Stimulated activated CD8-positive, alpha-beta memory T cell treated with anti-CD3 and anti-CD28 coated beads, Interleukin-7, amount 100 ng/mL, for 48 hours (primary cell): ENCODE data around the gene PAX1.

ENCODE experiments used
- DNase-seq, 2 donors: peaks; one replicate each; pipeline ENCODE4 v3.0.0-alpha.2; 2020; ENCODE audit warnings: low read depth in 1 of 2; ENCODE audit errors: extremely low read depth in 1 of 2

The PAX1 gene

DNA sequence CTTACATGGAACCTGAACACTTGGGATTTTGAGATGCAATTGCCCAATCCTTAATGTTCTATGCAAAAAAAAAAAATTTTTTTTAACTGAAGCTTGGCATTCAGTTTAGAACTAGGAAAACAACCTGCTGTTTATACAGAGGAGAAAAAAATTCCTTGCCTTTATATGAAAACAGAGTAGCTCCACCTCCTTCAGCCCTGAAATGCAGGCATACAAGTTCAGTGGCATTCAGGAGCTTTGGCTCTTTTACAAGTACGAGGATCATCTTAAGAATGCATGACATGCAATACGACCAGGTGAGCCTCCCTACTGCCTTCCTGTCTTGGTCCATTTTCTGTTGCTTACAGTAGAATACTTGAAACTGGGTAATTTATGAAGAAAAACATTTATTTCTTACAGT lies 20.4 kb downstream of the PAX1 start:
- no peak for DNase-seq

DNA sequence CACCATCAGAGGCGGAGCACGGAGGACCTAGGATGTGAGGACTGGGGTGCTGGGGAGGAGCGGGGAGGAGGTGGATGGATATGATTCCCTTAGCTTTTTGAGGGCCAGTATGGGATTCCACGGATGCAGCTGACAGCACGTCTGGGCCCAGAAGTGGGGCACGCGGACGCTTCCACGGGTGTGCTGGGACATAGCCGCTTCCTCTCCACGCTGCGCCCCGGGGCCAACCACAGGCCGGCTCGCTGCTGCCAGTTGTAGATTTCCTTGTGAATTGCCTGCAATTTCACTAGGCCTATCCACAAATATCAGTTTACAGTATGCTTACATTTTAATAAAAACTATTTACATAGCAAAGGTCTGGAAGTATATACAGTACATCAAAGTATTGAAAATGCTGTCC lies 23.9 kb downstream of the PAX1 start:
- no peak for DNase-seq

DNA sequence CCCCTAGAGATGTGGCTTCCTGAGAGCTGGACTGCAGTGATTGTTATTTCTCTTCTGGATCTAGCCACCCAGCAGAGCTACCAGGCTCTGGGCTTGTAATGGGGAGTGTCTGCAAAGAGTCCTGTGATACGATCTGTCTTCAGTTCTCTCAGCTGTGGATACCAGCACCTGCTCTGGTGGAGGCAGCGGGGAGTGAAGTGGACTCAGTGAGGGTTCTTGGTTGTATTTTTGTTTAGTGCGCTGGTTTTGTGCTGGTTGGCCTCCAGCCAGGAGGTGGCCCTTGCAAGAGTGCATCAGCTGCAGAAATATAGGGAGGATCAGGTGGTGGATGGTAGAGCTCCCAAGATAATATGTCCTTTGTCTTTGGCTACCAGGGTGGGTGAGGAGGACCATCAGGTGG lies 33.7 kb downstream of the PAX1 start:
- no peak for DNase-seq

DNA sequence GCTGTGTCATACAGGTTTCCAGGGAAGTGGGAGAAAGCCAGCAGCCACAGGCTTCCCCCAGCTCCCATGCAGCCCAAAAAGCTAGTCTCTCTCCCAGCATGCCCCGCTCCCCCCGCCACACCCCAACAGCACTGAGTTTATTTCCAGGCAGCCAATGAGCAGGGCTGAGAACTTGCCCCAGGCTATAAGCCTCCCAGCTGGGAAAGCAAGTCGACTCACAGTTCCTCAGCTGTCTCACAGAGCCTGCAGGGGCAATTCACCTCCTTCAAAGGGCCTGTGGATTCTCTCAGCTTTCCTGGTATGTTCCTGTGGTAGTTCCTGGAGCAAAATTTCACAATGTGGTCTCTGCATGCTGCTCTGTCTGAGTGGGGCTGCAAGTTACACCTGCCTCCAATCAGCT lies 34.2 kb downstream of the PAX1 start:
- no peak for DNase-seq

DNA sequence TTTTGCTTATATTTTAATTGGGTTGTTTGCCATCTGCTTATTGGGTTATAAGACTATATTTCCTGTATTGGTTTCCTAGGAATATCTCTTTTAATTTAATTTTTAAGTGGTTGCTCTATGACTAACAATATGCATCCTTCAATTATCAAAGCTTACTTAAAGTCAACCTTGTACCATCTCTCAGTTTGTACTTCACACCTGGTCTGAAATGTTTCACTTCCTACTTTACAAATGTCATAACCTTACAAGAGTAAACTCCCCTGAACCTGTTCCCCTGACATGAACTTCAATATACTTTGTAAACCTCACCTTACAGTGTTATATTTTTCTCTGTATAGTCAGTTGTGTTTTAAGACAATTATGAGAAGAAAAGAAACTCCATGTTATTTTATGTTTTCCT lies 35.8 kb downstream of the PAX1 start:
- DNase-seq, result no peak

DNA sequence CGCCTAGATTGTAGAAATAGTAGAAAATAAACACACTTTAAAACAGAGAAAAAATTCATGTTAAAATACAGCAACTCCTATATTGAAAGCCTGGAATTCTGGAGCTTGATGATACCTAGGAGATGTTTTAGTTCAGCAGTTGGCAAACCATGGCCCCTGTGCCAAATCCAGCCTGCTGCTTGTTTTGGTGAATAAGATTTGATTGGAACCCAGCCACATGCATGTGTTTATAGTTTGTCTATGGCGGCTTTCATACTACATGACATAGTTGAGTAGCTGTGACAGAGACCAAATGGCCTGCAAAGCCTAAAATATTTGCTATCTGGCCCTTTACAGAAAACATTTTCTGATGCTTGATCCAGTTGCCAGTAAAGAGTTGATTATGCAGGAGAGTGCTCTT lies 57.2 kb downstream of the PAX1 start:
- no peak for DNase-seq

DNA sequence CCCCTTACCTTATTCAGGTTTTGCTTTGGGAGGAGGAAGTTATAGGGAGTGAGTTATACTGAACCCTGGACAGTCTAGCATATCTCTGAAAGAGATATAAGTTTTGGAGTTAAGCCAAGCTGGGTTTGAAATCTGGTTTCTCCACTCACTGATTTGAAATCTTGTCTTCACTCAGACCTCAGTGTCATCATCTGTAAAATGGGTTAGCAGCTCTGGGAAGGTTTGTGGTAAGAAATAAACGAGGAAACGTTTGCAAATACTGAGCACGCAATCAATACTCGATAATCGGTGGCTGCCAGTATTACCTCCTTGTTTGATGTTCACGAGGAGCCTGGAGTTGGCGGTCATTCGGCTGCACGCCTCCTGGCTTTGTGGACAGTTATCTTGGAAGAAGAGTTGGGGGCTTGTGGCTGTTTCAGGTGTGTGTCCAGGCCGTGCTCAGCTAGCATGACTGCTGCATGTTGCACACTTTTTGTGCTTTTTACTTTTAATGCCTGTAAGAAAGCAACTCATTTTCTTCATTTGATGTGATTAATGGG lies 61.8 kb downstream of the PAX1 start:
- no peak for DNase-seq

DNA sequence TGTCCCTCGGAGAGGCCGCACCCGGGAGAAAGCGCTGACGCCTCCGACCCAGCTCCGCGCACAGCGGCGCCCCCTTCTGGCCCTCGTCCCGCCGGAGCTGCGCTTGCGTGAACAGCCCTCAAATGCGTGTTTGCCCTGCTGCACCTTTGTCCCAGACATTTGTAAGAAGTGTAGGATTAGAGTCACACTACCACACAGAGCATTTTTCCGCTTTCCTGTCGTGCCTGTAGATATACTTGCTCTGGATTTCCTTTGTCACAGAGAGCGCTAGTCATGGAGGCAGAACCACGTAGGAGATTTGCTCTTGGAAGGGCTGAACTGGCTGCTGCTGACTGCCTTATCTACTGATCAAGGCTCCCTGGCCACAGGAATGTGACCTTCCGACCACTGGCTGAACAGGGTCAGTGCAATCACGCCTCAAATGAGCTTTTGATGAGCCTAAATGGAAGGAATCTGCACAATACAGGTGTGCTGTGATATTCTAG lies 62.3 kb downstream of the PAX1 start:
- DNase-seq, result no peak
